HG02763 (cell line): Measurements from ENCODE around the gene ZNF500.
"Not testable (repeated sequence)": the region's sequence is repeated elsewhere in the genome, so short reads cannot be mapped to it uniquely, and the experiment has no call there.

Source experiments
- ATAC-seq: cut with Tn5 transposase; IDR thresholded peaks from one replicate; pipeline ENCODE4 v1.9.1; 2021; ENCODE audit warnings: mild to moderate bottlenecking, moderate library complexity; ENCODE audit not compliant: unreplicated experiment

The ZNF500 gene

GRCh38 chr16:4796982-4797804 is 30.2 kb upstream of the ZNF500 start:
- no peak for ATAC-seq

- no peak for ATAC-seq
These were observed 29.0 kb upstream of the ZNF500 start for GRCh38 chr16:4795828-4796572.

GRCh38 chr16:4795181-4795827 is 28.3 kb upstream of the ZNF500 start, which contains the start of gene SMIM22:
SMIM22 (plus strand) TSS chr16:4795369; CDS start chr16:4795735, 366 bp downstream.
- no peak for ATAC-seq

GRCh38 chr16:4792951-4793513 is 26.1 kb upstream of the ZNF500 start:
- no peak for ATAC-seq

- ATAC-seq: no peak
These were observed 23.9 kb upstream of the ZNF500 start for GRCh38 chr16:4790871-4791270.

GRCh38 chr16:4790261-4790660 is 23.3 kb upstream of the ZNF500 start:
- no peak for ATAC-seq

GRCh38 chr16:4788910-4789309 is 21.9 kb upstream of the ZNF500 start:
- no peak for ATAC-seq

- no peak for ATAC-seq
These were observed 21.5 kb upstream of the ZNF500 start for GRCh38 chr16:4788489-4788889.

GRCh38 chr16:4787627-4788482 is 20.9 kb upstream of the ZNF500 start, which contains the start of gene SEPTIN12:
SEPTIN12 (minus strand) TSS chr16:4788345; CDS start chr16:4787645, 700 bp downstream.
- ATAC-seq: no peak

GRCh38 chr16:4787068-4787467 is 20.1 kb upstream of the ZNF500 start:
- no peak for ATAC-seq

GRCh38 chr16:4785758-4786433 is 18.9 kb upstream of the ZNF500 start:
- ATAC-seq: no peak

- ATAC-seq: not testable (repeated sequence)
These were observed 17.6 kb upstream of the ZNF500 start for GRCh38 chr16:4784444-4784987.

- ATAC-seq: no peak
These were observed 17.0 kb upstream of the ZNF500 start for GRCh38 chr16:4783951-4784336.

GRCh38 chr16:4783251-4783950 is 16.4 kb upstream of the ZNF500 start:
- ATAC-seq: no peak

GRCh38 chr16:4780235-4780634 is 13.3 kb upstream of the ZNF500 start:
- no peak for ATAC-seq

GRCh38 chr16:4778050-4778392 is 11.1 kb upstream of the ZNF500 start:
- ATAC-seq: no peak

GRCh38 chr16:4777339-4778049 is 10.5 kb upstream of the ZNF500 start:
- ATAC-seq: no peak

- no peak for ATAC-seq
These were observed 9.3 kb upstream of the ZNF500 start for GRCh38 chr16:4776141-4776705.
